ENCODE data around the gene RNF145.
"Not testable (repeated sequence)": the region's sequence is repeated elsewhere in the genome, so short reads cannot be mapped to it uniquely, and the experiment has no call there.

The RNF145 gene

GRCh38 chr5:159209438-159210209 lies at the start of gene RNF145:
TSS of gene RNF145 (minus strand) at chr5:159209553. CDS start at chr5:159203617, 5,936 bp downstream.
- in situ Hi-C loops (cut with MboI; ENCODE audit: low sequenced_read_pairs): no loop called here

GRCh38 chr5:159258361-159258760 lies 49.0 kb upstream of the RNF145 start:
- in situ Hi-C loops (cut with MboI; ENCODE audit: low sequenced_read_pairs): no loop called here

GRCh38 chr5:159257629-159258283 lies 48.4 kb upstream of the RNF145 start:
- in situ Hi-C loops (cut with MboI; ENCODE audit: low sequenced_read_pairs): no loop called here

- in situ Hi-C loops (cut with MboI; ENCODE audit: low sequenced_read_pairs): no loop called here
These were observed 47.7 kb upstream of the RNF145 start for GRCh38 chr5:159257007-159257406.

GRCh38 chr5:159252195-159252594 lies 42.8 kb upstream of the RNF145 start:
- in situ Hi-C loops (cut with MboI; ENCODE audit: low sequenced_read_pairs): no loop called here

GRCh38 chr5:159249158-159249557 lies 39.8 kb upstream of the RNF145 start:
- in situ Hi-C loops (cut with MboI; ENCODE audit: low sequenced_read_pairs): no loop called here

- in situ Hi-C loops (cut with MboI; ENCODE audit: low sequenced_read_pairs): no loop called here
These were observed 35.5 kb upstream of the RNF145 start for GRCh38 chr5:159244890-159245289.

GRCh38 chr5:159244163-159244562 lies 34.8 kb upstream of the RNF145 start:
- in situ Hi-C loops (cut with MboI; ENCODE audit: low sequenced_read_pairs): no loop called here

- in situ Hi-C loops (cut with MboI; ENCODE audit: low sequenced_read_pairs): no loop called here
These were observed 34.0 kb upstream of the RNF145 start for GRCh38 chr5:159243385-159243784.

GRCh38 chr5:159242656-159243055 lies 33.3 kb upstream of the RNF145 start:
- in situ Hi-C loops (cut with MboI; ENCODE audit: low sequenced_read_pairs): no loop called here

GRCh38 chr5:159241946-159242552 lies 32.7 kb upstream of the RNF145 start:
- in situ Hi-C loops (cut with MboI; ENCODE audit: low sequenced_read_pairs): no loop called here

GRCh38 chr5:159240301-159240870 lies 31.0 kb upstream of the RNF145 start:
- in situ Hi-C loops (cut with MboI; ENCODE audit: low sequenced_read_pairs): no loop called here

- in situ Hi-C loops (cut with MboI; ENCODE audit: low sequenced_read_pairs): not testable (repeated sequence)
These were observed 26.6 kb upstream of the RNF145 start for GRCh38 chr5:159235871-159236520.

- in situ Hi-C loops (cut with MboI; ENCODE audit: low sequenced_read_pairs): no loop called here
These were observed 21.8 kb upstream of the RNF145 start for GRCh38 chr5:159231167-159231566.

GRCh38 chr5:159230657-159231056 lies 21.3 kb upstream of the RNF145 start:
- in situ Hi-C loops (cut with MboI; ENCODE audit: low sequenced_read_pairs): no loop called here

GRCh38 chr5:159228097-159228496 lies 18.7 kb upstream of the RNF145 start:
- in situ Hi-C loops (cut with MboI; ENCODE audit: low sequenced_read_pairs): not testable (repeated sequence)

GRCh38 chr5:159227452-159227851 lies 18.1 kb upstream of the RNF145 start:
- in situ Hi-C loops (cut with MboI; ENCODE audit: low sequenced_read_pairs): no loop called here

- in situ Hi-C loops (cut with MboI; ENCODE audit: low sequenced_read_pairs): no loop called here
These were observed 17.1 kb upstream of the RNF145 start for GRCh38 chr5:159226451-159226850.

- in situ Hi-C loops (cut with MboI; ENCODE audit: low sequenced_read_pairs): no loop called here
These were observed 15.1 kb upstream of the RNF145 start for GRCh38 chr5:159224471-159224870.

GRCh38 chr5:159223469-159223868 lies 14.1 kb upstream of the RNF145 start:
- in situ Hi-C loops (cut with MboI; ENCODE audit: low sequenced_read_pairs): no loop called here

- in situ Hi-C loops (cut with MboI; ENCODE audit: low sequenced_read_pairs): no loop called here
These were observed 10.9 kb upstream of the RNF145 start for GRCh38 chr5:159220206-159220605.

Measured in HL-60/S4 treated with retinoic acid at 250 ng/mL for 4 days and 3 days (cell line).